GM12878 (cell line): Measurements from ENCODE around the gene TMEM88. TPM values are rescaled to one million over a fixed set of nuclear protein-coding genes. Genes with fewer than 3 reads are reported as not detected.

Experiments
- ATAC-seq: fragments of 200-7000 bp; cut with Tn5 transposase; 3 replicates; pipeline ENCODE4 v1.9.1; 2020; ENCODE audit warnings: mild to moderate bottlenecking, moderate library complexity
- BruUV-seq: library from RNA; stranded (reverse); fragments of 400-500 nt; replicated peaks from 2 replicates; lab custom pipeline; 2021; lab: Mats Ljungman, UMichigan
- CTCF ChIA-PET: fragments of 300-600 bp; sonication (Branson Sonifier 250); formaldehyde crosslinking; extraction: SDS; loops from one replicate; lab custom pipeline; 2021; ENCODE audit warnings: inconsistent platforms; lab: Yijun Ruan, JAX
- POLR2A ChIA-PET: fragments of 350-600 bp; formaldehyde crosslinking; extraction: SDS; loops from one replicate; lab custom pipeline; 2021; ENCODE audit warnings: inconsistent platforms; lab: Charles Lee
- RAD21 ChIA-PET: fragments of 300-600 bp; sonication (Branson Sonifier 250); formaldehyde crosslinking; loops from one replicate; lab custom pipeline; 2023; ENCODE audit warnings: antibody characterized with exemption; ENCODE audit not compliant: unreplicated experiment; lab: Charles Lee
- SMC1A ChIA-PET: fragments of 300-600 bp; sonication (Branson Sonifier 250); formaldehyde crosslinking; loops from one replicate; lab custom pipeline; 2023; ENCODE audit not compliant: unreplicated experiment, uncharacterized antibody; lab: Charles Lee
- DNase-seq: peaks from one replicate; pipeline ENCODE4 v3.0.0-alpha.2; 2011; ENCODE audit warnings: low read depth, low spot score
- FAIRE-seq: peaks from 3 replicates; lab custom pipeline; 2011; peaks lifted over from hg19 to GRCh38; lab: Jason Lieb, UNC
- H2AFZ ChIP-seq: 2 replicates; pipeline ENCODE4 v1.6.0; 2011; ENCODE audit warnings: low read depth, low read length, control low read depth; ENCODE audit not compliant: control insufficient read depth
- H3K27ac ChIP-seq: 2 replicates; pipeline ENCODE4 v1.5.1; 2011; ENCODE audit warnings: control low read depth; ENCODE audit not compliant: control insufficient read depth, insufficient read depth
- H3K27me3 ChIP-seq, 2 experiments: replicated peaks in 1 of 2; 2 replicates each; pipeline versions ENCODE4 v1.6.0 to v1.6.1; 2011; ENCODE audit warnings: low read length in 1 of 2; ENCODE audit not compliant: control insufficient read depth in 2 of 2, insufficient read depth in 2 of 2
- H3K36me3 ChIP-seq, 2 experiments: 2 replicates each; pipeline ENCODE4 v1.5.1; 2011; ENCODE audit warnings: low read length in 1 of 2; ENCODE audit not compliant: control insufficient read depth in 2 of 2, insufficient read depth in 2 of 2
- H3K4me1 ChIP-seq: 2 replicates; pipeline ENCODE4 v1.6.1; 2011; ENCODE audit warnings: mild to moderate bottlenecking, low read length, moderate library complexity, mixed read lengths; ENCODE audit not compliant: control insufficient read depth, insufficient read depth
- H3K4me2 ChIP-seq: 2 replicates; pipeline ENCODE4 v1.6.0; 2011; ENCODE audit warnings: control low read depth; ENCODE audit not compliant: control insufficient read depth, insufficient read depth
- H3K4me3 ChIP-seq: fragments of 200-600 bp; sonication (generic); 2 replicates; pipeline ENCODE4 v1.5.1; 2016
- H3K79me2 ChIP-seq: 2 replicates; pipeline ENCODE4 v1.6.0; 2011; ENCODE audit warnings: low read length; ENCODE audit not compliant: control insufficient read depth, insufficient read depth
- H3K9ac ChIP-seq: 2 replicates; pipeline ENCODE4 v1.8.0; 2011; ENCODE audit warnings: low read length, control low read depth, mixed read lengths; ENCODE audit not compliant: control insufficient read depth, insufficient read depth
- H3K9me3 ChIP-seq: replicated peaks from 3 replicates; pipeline ENCODE4 v1.5.1; 2011; ENCODE audit warnings: mild to moderate bottlenecking, low read length; ENCODE audit not compliant: control insufficient read depth, insufficient read depth
- H4K20me1 ChIP-seq: 2 replicates; pipeline ENCODE4 v1.6.0; 2011; ENCODE audit not compliant: control insufficient read depth, insufficient read depth
- FOXK2 ChIP-seq: fragments of 450-650 bp; IDR thresholded peaks from 2 replicates; pipeline ENCODE4 v1.6.1; 2017; ENCODE audit warnings: mild to moderate bottlenecking, moderate library complexity
- NRF1 ChIP-seq: conservative IDR thresholded peaks from 2 replicates; pipeline ENCODE4 v1.6.1; 2011; ENCODE audit warnings: mild to moderate bottlenecking, low read depth, low read length, improper control_type of control experiment
- PAX5 ChIP-seq: IDR thresholded peaks from 2 replicates; pipeline ENCODE4 v1.6.1; 2011; ENCODE audit warnings: low read depth, low read length, borderline replicate concordance
- POU2F2 ChIP-seq: IDR thresholded peaks from 3 replicates; pipeline ENCODE4 v1.6.1; 2011; ENCODE audit warnings: low read depth, mild to moderate bottlenecking, low read length, borderline replicate concordance
- RCOR1 ChIP-seq: conservative IDR thresholded peaks from 2 replicates; pipeline ENCODE4 v1.6.1; 2012; ENCODE audit warnings: low read depth, low read length, improper control_type of control experiment
- RUNX3 ChIP-seq: IDR thresholded peaks from 2 replicates; pipeline ENCODE4 v1.6.1; 2012; ENCODE audit warnings: low read length, inconsistent platforms
- ZBTB11 ChIP-seq: fragments of 450-650 bp; formaldehyde crosslinking; IDR thresholded peaks from 2 replicates; pipeline ENCODE4 v1.5.0; 2022; ENCODE audit warnings: mild to moderate bottlenecking, missing genetic modification characterization
- WGBS: methylation state at CpG from one replicate; pipeline ENCODE4 v1.1.6; 2016; ENCODE audit warnings: low lambda C conversion rate; ENCODE audit not compliant: insufficient replicate concordance, insufficient coverage; ENCODE audit errors: missing lambda C conversion rate; 5-methylcytosine and 5-hydroxymethylcytosine counted together
- in situ Hi-C: fragments of 300-500 bp; cut with MboI; formaldehyde crosslinking; loops from 9 replicates; pipeline ENCODE4 v1.14.3; 2018; ENCODE audit warnings: mixed read lengths
- intact Hi-C: fragments of 100-400 bp; cut with micrococcal nuclease; formaldehyde crosslinking; loops from one replicate; pipeline ENCODE4 v1.14.2; 2022; ENCODE audit not compliant: unreplicated experiment
- polyA plus RNA-seq, 11 experiments: library from polyadenylated mRNA; depleted of rRNA in 4 of 11; unstranded in 6 of 11; stranded (reverse) in 5 of 11; fragments of >200 nt; fragmentation: Nextera tagmentation in 4 of 11; fragmentation: Illumina TruSeq in 1 of 11; extraction: Ambion mirVana in 4 of 11; extraction: Trizol in 1 of 11; gene quantifications; 1 replicate in 1 of 11; 2 replicates in 10 of 11; pipeline versions ENCODE4 v1.2.1 to v1.2.3, GENCODE V29; 2011 to 2016; ENCODE audit warnings: inconsistent platforms in 2 of 11, missing spikeins in 2 of 11, low read depth in 1 of 11
- total RNA-seq, 4 experiments: library from RNA; depleted of rRNA in 3 of 4; stranded (reverse); fragments of >200 nt in 3 of 4; fragmentation: Illumina TruSeq in 1 of 4; extraction: Trizol in 1 of 4; gene quantifications; 2 replicates each; pipeline versions ENCODE4 v1.2.1 to v1.2.3, GENCODE V29; 2013 to 2021
- TF ChIP-seq, protein P1 (sequence below): IDR thresholded peaks from 2 replicates; pipeline ENCODE4 v1.6.1; 2011; ENCODE audit warnings: borderline replicate concordance, low read depth, mild to moderate bottlenecking, moderate library complexity, low read length; ENCODE audit not compliant: insufficient read depth, poor library complexity, severe bottlenecking
- TF ChIP-seq, protein P2 (sequence below): fragments of 450-650 bp; IDR thresholded peaks from 2 replicates; pipeline ENCODE4 v1.6.1; 2017; ENCODE audit warnings: mild to moderate bottlenecking
- TF ChIP-seq, protein P3 (sequence below): IDR thresholded peaks from 2 replicates; pipeline ENCODE4 v1.6.1; 2012; ENCODE audit warnings: low read depth, low read length, improper control_type of control experiment

The TMEM88 gene
- total and polyA plus RNA-seq, 10 of the 15 experiments (the other 5 are each of a cell fraction or from before 2014, with no cell fraction given): 0.21 to 2.2 (median 0.62) TPM; not detected in 5

- SMC1A ChIA-PET: interaction anchor here (0.6 to 1.5 kb wide), 18 partner anchors 10 to 200 kb away, joined by 3 to 7 read pairs (median 5); partner anchors contain the start of genes CNTROB, KDM6B and TRAPPC1
- TF ChIP-seq, protein P1, sequence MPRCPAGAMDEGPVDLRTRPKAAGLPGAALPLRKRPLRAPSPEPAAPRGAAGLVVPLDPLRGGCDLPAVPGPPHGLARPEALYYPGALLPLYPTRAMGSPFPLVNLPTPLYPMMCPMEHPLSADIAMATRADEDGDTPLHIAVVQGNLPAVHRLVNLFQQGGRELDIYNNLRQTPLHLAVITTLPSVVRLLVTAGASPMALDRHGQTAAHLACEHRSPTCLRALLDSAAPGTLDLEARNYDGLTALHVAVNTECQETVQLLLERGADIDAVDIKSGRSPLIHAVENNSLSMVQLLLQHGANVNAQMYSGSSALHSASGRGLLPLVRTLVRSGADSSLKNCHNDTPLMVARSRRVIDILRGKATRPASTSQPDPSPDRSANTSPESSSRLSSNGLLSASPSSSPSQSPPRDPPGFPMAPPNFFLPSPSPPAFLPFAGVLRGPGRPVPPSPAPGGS: peak; percentile 65
- TF ChIP-seq PAX5 (peak; percentile 77), ZBTB11 (no peak), POU2F2 (peak; percentile 36; the same call in 1 of the 3 replicates), RCOR1 (peak; percentile 99; the same call in 1 of the 2 replicates), RUNX3 (peak; percentile 72), FOXK2 (no peak), NRF1 (peak; percentile 85)
- TF ChIP-seq, protein P2, sequence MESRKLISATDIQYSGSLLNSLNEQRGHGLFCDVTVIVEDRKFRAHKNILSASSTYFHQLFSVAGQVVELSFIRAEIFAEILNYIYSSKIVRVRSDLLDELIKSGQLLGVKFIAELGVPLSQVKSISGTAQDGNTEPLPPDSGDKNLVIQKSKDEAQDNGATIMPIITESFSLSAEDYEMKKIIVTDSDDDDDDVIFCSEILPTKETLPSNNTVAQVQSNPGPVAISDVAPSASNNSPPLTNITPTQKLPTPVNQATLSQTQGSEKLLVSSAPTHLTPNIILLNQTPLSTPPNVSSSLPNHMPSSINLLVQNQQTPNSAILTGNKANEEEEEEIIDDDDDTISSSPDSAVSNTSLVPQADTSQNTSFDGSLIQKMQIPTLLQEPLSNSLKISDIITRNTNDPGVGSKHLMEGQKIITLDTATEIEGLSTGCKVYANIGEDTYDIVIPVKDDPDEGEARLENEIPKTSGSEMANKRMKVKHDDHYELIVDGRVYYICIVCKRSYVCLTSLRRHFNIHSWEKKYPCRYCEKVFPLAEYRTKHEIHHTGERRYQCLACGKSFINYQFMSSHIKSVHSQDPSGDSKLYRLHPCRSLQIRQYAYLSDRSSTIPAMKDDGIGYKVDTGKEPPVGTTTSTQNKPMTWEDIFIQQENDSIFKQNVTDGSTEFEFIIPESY: 0 out of 2 replicates have a peak, but pooled peaks have one; percentile 35
- TF ChIP-seq, protein P3, sequence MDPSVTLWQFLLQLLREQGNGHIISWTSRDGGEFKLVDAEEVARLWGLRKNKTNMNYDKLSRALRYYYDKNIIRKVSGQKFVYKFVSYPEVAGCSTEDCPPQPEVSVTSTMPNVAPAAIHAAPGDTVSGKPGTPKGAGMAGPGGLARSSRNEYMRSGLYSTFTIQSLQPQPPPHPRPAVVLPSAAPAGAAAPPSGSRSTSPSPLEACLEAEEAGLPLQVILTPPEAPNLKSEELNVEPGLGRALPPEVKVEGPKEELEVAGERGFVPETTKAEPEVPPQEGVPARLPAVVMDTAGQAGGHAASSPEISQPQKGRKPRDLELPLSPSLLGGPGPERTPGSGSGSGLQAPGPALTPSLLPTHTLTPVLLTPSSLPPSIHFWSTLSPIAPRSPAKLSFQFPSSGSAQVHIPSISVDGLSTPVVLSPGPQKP: peak; percentile 55; the same call in 1 of the 2 replicates
These were observed 2.2 kb downstream of the TMEM88 start, which contains the start of gene NAA38 for GRCh38 chr17:7856811-7857712. Gene NAA38 (minus strand): TSS chr17:7857559. CDS start chr17:7857463, 96 bp downstream.

More at GRCh38 chr17:7856811-7857712, 2.2 kb downstream of the TMEM88 start, which contains the start of gene NAA38:
- H2AFZ ChIP-seq: peak within 1 kb of the TSS; percentile 97
- no peaks in the 10 kb centered on the region for H3K9me3 ChIP-seq
- H3K27me3 ChIP-seq: no peaks in the 10 kb centered on the region
- H3K4me2 ChIP-seq: peak within 1 kb of the TSS; percentile 92
- intact Hi-C loops (loop anchor here (2.0 to 5.0 kb wide), 4 partner anchors 14 to 200 kb away; partner anchors contain the start of genes TP53 and WRAP53), in situ Hi-C loops (no loop called here)
- peak; percentile 91 for ATAC-seq
- ChIA-PET RAD21 (interaction anchor here (0.7 to 3.1 kb wide), 21 partner anchors 13 to 360 kb away, joined by 3 to 44 read pairs (median 6); partner anchors contain the start of genes CNTROB, KDM6B, SAT2 and TP53), POLR2A (interaction anchor here (0.5 to 1.9 kb wide), 16 partner anchors 12 to 619 kb away, joined by 3 to 14 read pairs (median 5); partner anchors contain the start of genes CNTROB, KDM6B, RNF227 and TRAPPC1), CTCF (interaction anchor here (0.6 to 2.6 kb wide), 27 partner anchors 10 to 262 kb away, joined by 3 to 28 read pairs (median 6); partner anchors contain the start of genes CNTROB, KDM6B, RNF227 and TP53)
- peaks cover 19% of the 10 kb centered on the region for H3K4me1 ChIP-seq
- peak within 1 kb of the TSS; percentile 96 for H3K27ac ChIP-seq
- H4K20me1 ChIP-seq: no peaks in the 10 kb centered on the region; the same call in 1 of the 2 replicates
- TSS peak; percentile 87 for BruUV-seq
- under 1% methylated on average over 64 of the region's 64 CpGs for WGBS
- H3K79me2 ChIP-seq: peaks cover 17% of the 10 kb centered on the region
- peak within 1 kb of the TSS; percentile 86 for H3K9ac ChIP-seq
- peak; percentile 100 for DNase-seq
- peaks cover 5 to 11% of the 10 kb centered on the region in 2 experiments for H3K36me3 ChIP-seq
- peak within 1 kb of the TSS; percentile 96 for H3K4me3 ChIP-seq
- peak; percentile 95 for FAIRE-seq
